ENCODE measurements around the gene DDX59. TPM values are rescaled to one million over a fixed set of nuclear protein-coding genes. Genes with fewer than 3 reads are reported as not detected.

The DDX59 gene
- polyA plus RNA-seq, 4 donors: 15.4 to 25.7 (median 23.9) TPM

DNA sequence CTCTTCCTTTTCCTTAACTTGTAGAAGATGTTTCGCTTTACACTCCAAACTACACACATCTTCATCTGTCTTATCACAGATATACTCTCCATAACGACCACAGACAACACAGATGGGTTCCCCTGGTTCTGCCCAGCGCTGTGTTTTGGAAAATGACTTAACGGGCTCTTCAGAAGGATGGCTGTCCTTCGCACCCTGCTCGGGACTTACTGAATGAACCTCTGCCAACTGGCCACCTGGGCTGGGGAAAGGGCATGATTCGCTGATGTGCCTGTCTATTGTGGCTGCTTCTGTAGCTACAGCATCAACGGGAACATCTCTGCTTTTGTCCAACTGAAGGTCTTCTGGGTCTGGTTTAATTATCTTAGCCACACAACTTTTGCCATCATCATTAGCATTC lies 3.4 kb downstream of the DDX59 start:
- Histone ChIP-seq H3K36me3 (ENCODE audit: control insufficient read depth in 3 of 3, insufficient read depth in 2 of 3, low read depth in 1 of 3, low read length in 3 of 3) (peaks cover 3 to 15% (median 5%) of the 10 kb centered on the region in 3 donors), H3K9me3 (ENCODE audit: control insufficient read depth in 2 of 2, insufficient read depth in 1 of 2, low read depth in 1 of 2, low read length in 1 of 2) (no peaks in the 10 kb centered on the region), H3K4me1 (ENCODE audit: control insufficient read depth in 3 of 3, insufficient read depth in 2 of 3, low read depth in 1 of 3, low read length in 2 of 3) (peaks cover 2 to 7% (median 4%) of the 10 kb centered on the region in 3 donors), H3K27me3 (ENCODE audit: control insufficient read depth in 3 of 3, insufficient read depth in 3 of 3, low read length in 3 of 3) (no peaks in the 10 kb centered on the region), H3K27ac (ENCODE audit: low read depth in 1 of 3, low read length in 2 of 3) (no peak overlapping the region), H3K4me3 (ENCODE audit: low read depth in 1 of 3, low read length in 3 of 3) (no peak overlapping the region)
- no peak for FAIRE-seq
- 73 to 79% (median 73%) methylated on average over 8 of the region's 8 CpGs for WGBS, 3 donors
- no peak for DNase-seq

DNA sequence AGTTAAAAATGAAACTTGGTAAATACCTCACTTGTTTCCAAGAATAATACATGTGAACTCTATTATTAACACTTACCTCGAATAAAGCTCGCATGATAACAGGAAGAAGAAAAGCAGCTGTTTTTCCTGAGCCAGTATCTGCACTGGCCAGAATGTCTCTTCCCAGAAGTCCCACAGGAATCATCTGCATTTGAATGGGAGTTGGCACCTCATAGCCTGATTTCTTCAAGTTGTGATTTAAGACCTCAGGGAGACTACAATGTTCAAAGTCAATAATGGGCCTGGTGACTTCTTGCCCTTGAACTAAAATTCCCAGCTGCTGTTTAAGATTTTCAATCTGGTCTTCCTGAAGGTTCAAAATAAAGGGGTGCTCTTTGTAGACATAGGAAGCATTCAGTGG lies 3.8 kb downstream of the DDX59 start:
- no peak overlapping the region for H3K27ac ChIP-seq (ENCODE audit: low read depth in 1 of 3, low read length in 2 of 3)
- H3K36me3 ChIP-seq (ENCODE audit: control insufficient read depth in 3 of 3, insufficient read depth in 2 of 3, low read depth in 1 of 3, low read length in 3 of 3): peaks cover 3 to 15% (median 5%) of the 10 kb centered on the region in 3 donors
- H3K4me3 ChIP-seq (ENCODE audit: low read depth in 1 of 3, low read length in 3 of 3): no peak overlapping the region
- H3K27me3 ChIP-seq (ENCODE audit: control insufficient read depth in 3 of 3, insufficient read depth in 3 of 3, low read length in 3 of 3): no peaks in the 10 kb centered on the region
- H3K9me3 ChIP-seq (ENCODE audit: control insufficient read depth in 2 of 2, insufficient read depth in 1 of 2, low read depth in 1 of 2, low read length in 1 of 2): no peaks in the 10 kb centered on the region
- FAIRE-seq (no peak), DNase-seq (no peak)
- H3K4me1 ChIP-seq (ENCODE audit: control insufficient read depth in 3 of 3, insufficient read depth in 2 of 3, low read depth in 1 of 3, low read length in 2 of 3): peaks cover 2 to 7% (median 4%) of the 10 kb centered on the region in 3 donors
- 32 to 74% (median 66%) methylated on average over 2 of the region's 2 CpGs for WGBS, 3 donors

DNA sequence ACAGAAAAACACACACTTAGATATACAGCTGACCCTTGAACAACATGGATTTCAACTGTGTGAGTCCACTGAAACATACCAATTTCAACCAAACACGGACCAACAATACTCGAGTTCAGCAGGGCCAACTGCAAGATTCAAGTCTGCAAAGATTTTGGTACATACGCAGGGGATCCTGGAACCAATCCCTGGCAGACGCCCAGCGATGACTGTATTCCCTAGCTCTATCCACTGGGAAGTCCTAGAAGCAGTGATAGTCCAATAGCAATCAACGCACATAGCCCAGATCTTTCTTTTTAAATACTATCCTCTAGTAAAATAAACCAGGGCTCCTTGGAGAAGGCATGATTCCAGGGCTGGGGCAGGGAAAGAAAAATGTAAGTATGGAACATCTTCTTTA lies 9.0 kb downstream of the DDX59 start:
- Histone ChIP-seq H3K36me3 (ENCODE audit: control insufficient read depth in 3 of 3, insufficient read depth in 2 of 3, low read depth in 1 of 3, low read length in 3 of 3) (peaks cover 10 to 33% (median 20%) of the 10 kb centered on the region in 3 donors), H3K27ac (ENCODE audit: low read depth in 1 of 3, low read length in 2 of 3) (no peak overlapping the region), H3K27me3 (ENCODE audit: control insufficient read depth in 3 of 3, insufficient read depth in 3 of 3, low read length in 3 of 3) (no peaks in the 10 kb centered on the region), H3K4me3 (ENCODE audit: low read depth in 1 of 3, low read length in 3 of 3) (no peak overlapping the region), H3K4me1 (ENCODE audit: control insufficient read depth in 3 of 3, insufficient read depth in 2 of 3, low read depth in 1 of 3, low read length in 2 of 3) (peaks cover 0 to 4% (median 2%) of the 10 kb centered on the region in 3 donors), H3K9me3 (ENCODE audit: control insufficient read depth in 2 of 2, insufficient read depth in 1 of 2, low read depth in 1 of 2, low read length in 1 of 2) (no peaks in the 10 kb centered on the region)
- no peak for DNase-seq
- WGBS, 3 donors: 83 to 95% (median 94%) methylated on average over 6 of the region's 6 CpGs
- no peak for FAIRE-seq

DNA sequence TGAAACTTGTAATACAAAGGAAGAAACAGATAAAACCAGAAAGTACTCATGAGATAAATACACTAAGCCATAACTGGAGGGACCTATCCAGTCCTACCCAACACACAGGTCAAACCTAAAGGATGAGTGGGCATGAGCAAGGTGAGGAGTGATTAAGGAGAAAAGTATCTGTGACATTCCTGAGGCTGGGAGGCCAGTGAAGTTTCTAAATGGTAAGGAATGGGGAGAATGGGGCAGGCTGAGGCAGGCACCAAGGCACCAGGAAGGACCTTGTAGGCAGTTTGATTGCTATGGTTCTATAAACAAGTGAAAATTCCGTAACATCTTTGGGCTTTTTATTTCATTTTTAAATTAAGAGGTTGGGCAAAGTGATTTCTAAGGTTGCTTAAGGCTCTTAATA lies 10.4 kb downstream of the DDX59 start:
- DNase-seq (no peak), FAIRE-seq (no peak)
- Histone ChIP-seq H3K36me3 (ENCODE audit: control insufficient read depth in 3 of 3, insufficient read depth in 2 of 3, low read depth in 1 of 3, low read length in 3 of 3) (peaks cover 13 to 33% (median 26%) of the 10 kb centered on the region in 3 donors), H3K4me3 (ENCODE audit: low read depth in 1 of 3, low read length in 3 of 3) (no peak overlapping the region), H3K27ac (ENCODE audit: low read depth in 1 of 3, low read length in 2 of 3) (no peak overlapping the region), H3K27me3 (ENCODE audit: control insufficient read depth in 3 of 3, insufficient read depth in 3 of 3, low read length in 3 of 3) (no peaks in the 10 kb centered on the region), H3K4me1 (ENCODE audit: control insufficient read depth in 3 of 3, insufficient read depth in 2 of 3, low read depth in 1 of 3, low read length in 2 of 3) (peaks cover 0 to 3% (median 2%) of the 10 kb centered on the region in 3 donors), H3K9me3 (ENCODE audit: control insufficient read depth in 2 of 2, insufficient read depth in 1 of 2, low read depth in 1 of 2, low read length in 1 of 2) (no peaks in the 10 kb centered on the region)
- 95 to 100% (median 96%) methylated on average over 1 of the region's 1 CpG for WGBS, 3 donors

DNA sequence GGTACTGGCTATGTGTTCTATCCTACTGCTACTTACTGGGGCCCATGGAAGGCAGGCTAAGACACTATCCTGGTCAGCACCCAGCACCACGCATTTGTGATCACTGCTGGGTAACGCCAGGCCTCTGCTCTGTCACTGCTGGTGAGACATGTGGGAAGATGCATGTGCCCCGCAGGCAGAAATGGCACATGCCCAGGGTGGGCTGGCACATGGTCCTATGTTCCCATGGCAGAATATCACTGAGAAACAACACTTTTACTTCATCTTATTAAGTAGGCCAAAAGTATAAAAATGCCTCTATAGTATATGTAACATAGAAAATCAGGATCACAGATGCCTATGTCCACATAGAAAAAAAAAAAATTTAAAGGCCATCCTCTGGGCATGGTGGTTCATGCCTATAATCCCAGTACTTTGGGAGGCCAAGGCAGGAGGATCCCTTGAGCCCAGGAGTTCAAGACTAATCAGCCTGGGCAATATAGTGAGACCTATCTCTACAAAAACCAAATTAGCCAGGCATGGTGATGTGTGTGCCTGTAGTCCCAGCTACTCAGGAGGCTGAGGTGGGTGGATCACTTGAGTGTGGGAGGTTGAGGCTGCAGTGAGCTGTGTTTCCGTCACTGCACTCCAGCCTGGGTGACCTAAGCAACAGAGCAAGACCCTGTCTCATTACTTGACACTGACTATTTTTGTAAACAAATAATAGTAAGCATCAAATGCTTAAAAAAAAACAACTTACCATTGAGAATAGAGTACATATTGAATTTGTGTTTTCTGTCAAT lies 11.5 kb downstream of the DDX59 start:
- Histone ChIP-seq H3K4me3 (ENCODE audit: low read depth in 1 of 3, low read length in 3 of 3) (no peak overlapping the region), H3K9me3 (ENCODE audit: control insufficient read depth in 2 of 2, insufficient read depth in 1 of 2, low read depth in 1 of 2, low read length in 1 of 2) (no peaks in the 10 kb centered on the region), H3K4me1 (ENCODE audit: control insufficient read depth in 3 of 3, insufficient read depth in 2 of 3, low read depth in 1 of 3, low read length in 2 of 3) (peaks cover 0 to 2% (median 0%) of the 10 kb centered on the region in 3 donors), H3K36me3 (ENCODE audit: control insufficient read depth in 3 of 3, insufficient read depth in 2 of 3, low read depth in 1 of 3, low read length in 3 of 3) (peaks cover 17 to 36% (median 23%) of the 10 kb centered on the region in 3 donors), H3K27me3 (ENCODE audit: control insufficient read depth in 3 of 3, insufficient read depth in 3 of 3, low read length in 3 of 3) (no peaks in the 10 kb centered on the region), H3K27ac (ENCODE audit: low read depth in 1 of 3, low read length in 2 of 3) (no peak overlapping the region)
- 83 to 99% (median 97%) methylated on average over 4 of the region's 4 CpGs for WGBS, 3 donors
- FAIRE-seq: no peak
- DNase-seq: no peak

DNA sequence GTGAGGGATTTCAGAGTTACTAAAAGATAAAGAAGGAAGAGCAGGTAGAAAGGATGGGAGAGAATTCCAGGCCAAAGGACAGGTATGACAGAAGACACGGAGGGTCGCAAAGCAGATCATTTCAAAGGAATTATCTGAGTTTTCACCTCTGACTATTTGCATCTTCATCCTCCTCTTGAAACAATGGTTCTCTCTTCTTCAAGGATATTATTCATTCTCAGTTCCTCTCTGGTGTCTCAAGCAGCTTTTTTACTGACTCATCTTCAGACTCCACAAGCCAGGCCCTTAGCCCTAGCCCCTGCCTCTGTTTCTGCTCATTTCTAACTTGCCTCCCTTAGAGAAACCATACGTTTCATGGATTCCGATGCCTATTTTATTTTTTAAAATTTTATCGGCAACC lies 15.0 kb downstream of the DDX59 start:
- FAIRE-seq (no peak), DNase-seq (no peak)
- Histone ChIP-seq H3K27me3 (ENCODE audit: control insufficient read depth in 3 of 3, insufficient read depth in 3 of 3, low read length in 3 of 3) (no peaks in the 10 kb centered on the region), H3K4me3 (ENCODE audit: low read depth in 1 of 3, low read length in 3 of 3) (no peak overlapping the region), H3K27ac (ENCODE audit: low read depth in 1 of 3, low read length in 2 of 3) (no peak overlapping the region), H3K4me1 (ENCODE audit: control insufficient read depth in 3 of 3, insufficient read depth in 2 of 3, low read depth in 1 of 3, low read length in 2 of 3) (no peaks in the 10 kb centered on the region), H3K36me3 (ENCODE audit: control insufficient read depth in 3 of 3, insufficient read depth in 2 of 3, low read depth in 1 of 3, low read length in 3 of 3) (peaks cover 11 to 33% (median 24%) of the 10 kb centered on the region in 3 donors), H3K9me3 (ENCODE audit: control insufficient read depth in 2 of 2, insufficient read depth in 1 of 2, low read depth in 1 of 2, low read length in 1 of 2) (no peaks in the 10 kb centered on the region)
- WGBS, 3 donors: 87 to 99% (median 90%) methylated on average over 5 of the region's 5 CpGs

DNA sequence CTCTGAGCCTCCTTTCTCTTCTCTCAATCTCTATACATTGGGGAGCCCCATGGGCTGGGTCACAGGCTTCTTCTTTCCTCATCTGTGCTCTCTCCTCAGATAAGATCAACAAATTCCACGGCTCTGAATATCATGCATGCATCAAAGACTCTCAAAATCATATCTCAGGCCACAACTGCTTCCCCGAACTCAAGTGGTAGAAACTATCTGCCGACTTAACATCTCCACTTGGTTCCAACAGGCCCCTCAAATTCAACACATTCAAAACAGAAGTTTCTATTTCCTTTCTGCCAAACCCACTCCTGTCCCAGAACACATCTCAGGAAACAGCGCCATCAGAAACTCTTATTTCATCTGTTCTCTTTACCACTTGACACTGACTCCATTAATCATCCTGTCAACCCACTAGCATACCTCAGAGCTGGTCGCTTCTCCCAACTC lies 16.7 kb downstream of the DDX59 start:
- no peak for FAIRE-seq
- H3K9me3 ChIP-seq (ENCODE audit: control insufficient read depth in 2 of 2, insufficient read depth in 1 of 2, low read depth in 1 of 2, low read length in 1 of 2): no peaks in the 10 kb centered on the region
- H3K4me1 ChIP-seq (ENCODE audit: control insufficient read depth in 3 of 3, insufficient read depth in 2 of 3, low read depth in 1 of 3, low read length in 2 of 3): no peaks in the 10 kb centered on the region
- WGBS, 3 donors: 62 to 86% (median 65%) methylated on average over 5 of the region's 5 CpGs
- no peak for DNase-seq
- H3K27ac ChIP-seq (ENCODE audit: low read depth in 1 of 3, low read length in 2 of 3): no peak overlapping the region
- H3K36me3 ChIP-seq (ENCODE audit: control insufficient read depth in 3 of 3, insufficient read depth in 2 of 3, low read depth in 1 of 3, low read length in 3 of 3): peaks cover 13 to 29% (median 19%) of the 10 kb centered on the region in 3 donors
- no peak overlapping the region for H3K4me3 ChIP-seq (ENCODE audit: low read depth in 1 of 3, low read length in 3 of 3)
- no peaks in the 10 kb centered on the region for H3K27me3 ChIP-seq (ENCODE audit: control insufficient read depth in 3 of 3, insufficient read depth in 3 of 3, low read length in 3 of 3)

DNA sequence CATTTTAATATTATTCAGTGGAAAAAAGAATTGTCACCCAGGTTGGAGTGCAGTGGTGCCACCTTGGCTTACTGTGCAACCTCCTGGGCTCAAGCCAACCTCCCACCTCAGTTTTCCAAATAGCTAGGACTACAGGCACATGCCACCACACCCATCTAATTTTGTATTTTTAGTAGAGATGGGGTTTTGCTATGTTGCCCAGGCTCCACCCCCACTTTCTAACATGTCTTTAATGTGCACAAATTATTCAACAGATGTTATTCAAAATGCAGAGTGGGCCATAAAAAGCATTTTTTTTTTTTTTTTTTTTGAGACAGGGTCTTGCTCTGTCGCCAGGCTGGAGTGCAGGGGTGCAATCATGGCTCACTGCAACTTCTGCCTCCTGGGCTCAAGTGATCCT lies 17.3 kb downstream of the DDX59 start:
- FAIRE-seq: no peak
- 91 to 100% (median 96%) methylated on average over 1 of the region's 1 CpG for WGBS, 3 donors

More for the DNA sequence above, 17.3 kb downstream of the DDX59 start:
- Histone ChIP-seq H3K4me3 (ENCODE audit: low read depth in 1 of 3, low read length in 3 of 3) (no peak overlapping the region), H3K4me1 (ENCODE audit: control insufficient read depth in 3 of 3, insufficient read depth in 2 of 3, low read depth in 1 of 3, low read length in 2 of 3) (no peaks in the 10 kb centered on the region), H3K9me3 (ENCODE audit: control insufficient read depth in 2 of 2, insufficient read depth in 1 of 2, low read depth in 1 of 2, low read length in 1 of 2) (no peaks in the 10 kb centered on the region), H3K27me3 (ENCODE audit: control insufficient read depth in 3 of 3, insufficient read depth in 3 of 3, low read length in 3 of 3) (no peaks in the 10 kb centered on the region), H3K36me3 (ENCODE audit: control insufficient read depth in 3 of 3, insufficient read depth in 2 of 3, low read depth in 1 of 3, low read length in 3 of 3) (peaks cover 11 to 32% (median 16%) of the 10 kb centered on the region in 3 donors), H3K27ac (ENCODE audit: low read depth in 1 of 3, low read length in 2 of 3) (no peak overlapping the region)
- no peak for DNase-seq

All from small intestine (tissue), 7 donors.